COLO668 (cell line): ENCODE measurements around the gene ZNG1B.
"Not testable (repeated sequence)": the region's sequence is repeated elsewhere in the genome, so short reads cannot be mapped to it uniquely, and the experiment has no call there.

Source experiments
- DNase-seq: peaks from one replicate; lab custom pipeline; 2025; ENCODE audit not compliant: unreplicated experiment; lab: John Stamatoyannopoulos, UW

The ZNG1B gene

GRCh38 chr2:113542529-113542928 lies 105.0 kb downstream of the ZNG1B start:
- not testable (repeated sequence) for DNase-seq
